LNCAP (cell line): ENCODE data around the gene ESR2.

Source experiments
- TF ChIP-seq, protein P1 (sequence below): fragments of 450-650 bp; IDR thresholded peaks from 2 replicates; pipeline ENCODE4 v1.5.1; 2017; ENCODE audit warnings: mild to moderate bottlenecking

The ESR2 gene

DNA sequence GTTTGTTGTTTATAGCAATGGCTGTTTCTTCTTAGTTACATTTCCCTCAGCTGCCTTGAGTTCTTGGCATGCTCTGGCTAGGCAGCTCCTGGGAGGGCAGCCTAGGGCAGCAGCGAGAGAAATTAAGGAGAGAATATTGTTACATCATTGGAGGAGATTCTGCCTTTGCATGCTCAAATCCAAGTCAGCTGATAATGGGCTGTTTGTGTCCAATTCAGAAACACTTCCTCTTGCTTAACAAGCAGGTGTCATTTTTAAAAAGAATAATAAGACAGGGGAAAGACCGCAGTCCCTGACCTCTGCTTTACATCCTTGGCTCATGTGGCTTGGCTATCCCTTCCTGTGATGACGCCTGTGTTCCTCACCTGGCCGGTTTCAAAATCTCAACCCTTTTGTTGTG lies 76.9 kb downstream of the ESR2 start:
- TF ChIP-seq, protein P1, sequence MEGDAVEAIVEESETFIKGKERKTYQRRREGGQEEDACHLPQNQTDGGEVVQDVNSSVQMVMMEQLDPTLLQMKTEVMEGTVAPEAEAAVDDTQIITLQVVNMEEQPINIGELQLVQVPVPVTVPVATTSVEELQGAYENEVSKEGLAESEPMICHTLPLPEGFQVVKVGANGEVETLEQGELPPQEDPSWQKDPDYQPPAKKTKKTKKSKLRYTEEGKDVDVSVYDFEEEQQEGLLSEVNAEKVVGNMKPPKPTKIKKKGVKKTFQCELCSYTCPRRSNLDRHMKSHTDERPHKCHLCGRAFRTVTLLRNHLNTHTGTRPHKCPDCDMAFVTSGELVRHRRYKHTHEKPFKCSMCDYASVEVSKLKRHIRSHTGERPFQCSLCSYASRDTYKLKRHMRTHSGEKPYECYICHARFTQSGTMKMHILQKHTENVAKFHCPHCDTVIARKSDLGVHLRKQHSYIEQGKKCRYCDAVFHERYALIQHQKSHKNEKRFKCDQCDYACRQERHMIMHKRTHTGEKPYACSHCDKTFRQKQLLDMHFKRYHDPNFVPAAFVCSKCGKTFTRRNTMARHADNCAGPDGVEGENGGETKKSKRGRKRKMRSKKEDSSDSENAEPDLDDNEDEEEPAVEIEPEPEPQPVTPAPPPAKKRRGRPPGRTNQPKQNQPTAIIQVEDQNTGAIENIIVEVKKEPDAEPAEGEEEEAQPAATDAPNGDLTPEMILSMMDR, result no peak

DNA sequence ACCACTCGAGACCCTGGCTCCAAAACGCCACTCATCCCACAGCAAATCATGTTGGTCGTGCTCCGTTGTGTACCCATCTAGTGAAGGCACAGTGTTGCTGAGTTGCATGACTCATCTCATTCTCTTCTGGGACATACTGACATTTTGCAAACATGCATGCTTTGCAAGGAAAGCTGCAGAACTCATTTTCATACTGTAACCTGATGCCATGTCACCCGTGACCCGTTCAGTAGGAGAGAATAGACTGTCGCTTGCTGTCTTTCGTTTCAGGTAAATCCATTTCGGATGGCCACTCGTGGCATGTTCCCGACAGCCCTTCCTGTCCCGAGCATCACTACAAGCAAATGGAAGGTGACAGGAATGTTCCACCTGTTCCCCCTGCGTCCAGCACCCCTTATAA lies 78.2 kb downstream of the ESR2 start:
- TF ChIP-seq, protein P1, result no peak

DNA sequence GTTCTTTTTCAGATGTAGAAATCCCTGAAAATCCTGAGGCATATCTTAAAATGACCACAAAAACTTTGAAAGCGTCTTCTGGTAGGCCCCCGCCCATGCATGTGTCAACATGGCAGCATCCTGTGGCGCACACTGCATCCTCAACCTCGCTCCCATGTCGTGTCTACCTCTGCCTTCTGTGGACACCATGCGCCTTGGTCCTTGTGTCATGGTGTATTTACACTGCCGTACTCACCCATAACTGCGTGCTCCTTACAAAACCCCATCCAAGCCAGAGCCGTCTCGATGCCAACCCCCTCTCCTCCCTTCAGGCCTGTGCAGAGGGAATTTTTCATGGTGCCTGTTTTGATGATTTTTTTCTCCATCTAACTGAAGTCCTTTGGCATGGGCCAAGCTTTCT lies 78.9 kb downstream of the ESR2 start:
- TF ChIP-seq, protein P1, result no peak

DNA sequence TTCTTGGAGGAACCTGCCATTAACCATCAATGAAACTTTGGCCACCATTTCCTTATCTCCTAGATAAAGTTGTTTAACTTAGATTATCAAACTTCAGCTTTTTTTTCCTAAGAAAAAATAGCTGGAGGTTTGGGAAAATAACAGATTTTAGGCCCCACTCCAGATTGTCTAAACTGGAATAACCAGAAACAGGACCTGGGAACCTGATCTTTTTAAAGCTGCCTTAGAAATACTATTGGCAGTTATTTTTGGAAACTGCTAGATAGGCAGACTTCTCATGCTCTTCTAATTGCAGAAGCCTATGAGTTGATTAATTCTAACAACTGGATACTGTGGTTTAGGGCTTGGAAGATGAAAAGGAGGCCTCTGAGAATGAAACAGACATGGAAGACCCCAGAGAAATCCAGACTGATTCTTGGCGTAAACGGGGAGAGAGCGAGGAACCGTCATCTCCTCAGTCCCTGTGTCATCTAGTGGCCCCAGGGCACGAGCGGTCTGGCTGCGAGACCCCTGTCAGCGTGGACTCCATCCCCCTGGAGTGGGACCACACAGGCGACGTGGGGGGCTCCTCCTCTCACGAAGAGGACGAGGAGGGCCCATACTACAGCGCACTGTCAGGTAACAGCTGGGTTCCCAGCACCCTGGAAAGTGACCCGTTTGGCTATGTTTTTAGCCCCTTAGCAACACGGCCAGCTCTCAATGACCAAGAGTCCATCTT lies 80.2 kb downstream of the ESR2 start:
- TF ChIP-seq, protein P1, result no peak

DNA sequence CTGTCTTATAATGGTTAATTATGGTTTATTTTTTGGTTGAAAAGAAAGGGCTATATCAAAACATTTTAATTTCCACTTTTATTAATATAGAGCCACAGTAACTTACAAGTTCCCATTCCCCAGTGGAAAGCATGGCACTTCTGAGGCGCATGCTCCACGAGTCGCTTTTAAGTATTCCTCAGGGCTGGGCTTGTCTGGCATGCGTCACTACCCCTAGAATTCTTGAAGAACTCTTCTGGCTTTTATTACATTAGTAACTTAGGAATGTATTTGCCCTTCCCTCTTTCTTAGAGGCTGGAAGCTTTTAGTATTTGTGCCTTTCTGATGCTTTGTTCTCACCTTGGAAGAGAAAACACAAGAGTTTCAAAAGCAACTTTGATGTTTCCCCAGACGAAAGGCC lies 81.1 kb downstream of the ESR2 start:
- TF ChIP-seq, protein P1, result no peak

DNA sequence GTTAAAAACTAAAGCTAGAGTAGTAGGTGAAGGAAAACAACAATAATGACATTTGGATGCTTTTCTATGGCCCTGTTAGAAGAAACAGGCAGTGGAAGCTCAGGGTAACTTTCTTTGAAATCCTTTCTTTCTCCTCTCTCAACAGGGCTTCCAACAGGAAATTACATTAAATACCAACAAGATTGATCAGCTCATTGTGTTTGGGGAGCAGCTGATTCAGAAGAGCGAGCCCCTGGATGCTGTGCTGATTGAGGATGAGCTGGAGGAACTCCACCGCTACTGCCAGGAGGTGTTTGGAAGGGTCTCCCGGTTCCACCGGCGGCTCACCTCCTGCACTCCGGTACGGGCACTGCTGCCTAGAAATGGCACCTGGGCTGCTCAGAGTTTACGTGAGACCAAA lies 81.5 kb downstream of the ESR2 start:
- TF ChIP-seq, protein P1, result no peak

DNA sequence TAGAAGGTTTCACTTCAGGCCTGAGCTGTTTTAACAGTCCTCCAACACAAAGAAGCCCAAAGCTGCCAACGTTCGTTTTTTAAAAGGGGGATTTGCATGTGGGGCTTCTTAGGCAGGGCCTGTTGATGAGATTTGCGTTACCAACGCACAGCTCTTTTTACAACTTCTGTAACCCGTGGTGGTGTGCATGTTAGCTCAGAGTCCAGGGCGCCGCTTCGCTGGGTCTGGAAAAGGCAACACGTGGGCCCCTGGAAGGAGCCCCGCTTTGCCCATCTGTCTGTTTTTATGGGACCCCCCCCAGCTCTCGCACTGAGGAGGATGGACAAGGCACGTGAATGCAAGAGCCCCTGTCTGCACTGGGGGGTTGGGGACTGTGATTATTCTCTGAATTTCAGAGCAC lies 84.0 kb downstream of the ESR2 start:
- TF ChIP-seq, protein P1, result no peak
